ENCODE data around the gene KAZN.

Gene KAZN

DNA sequence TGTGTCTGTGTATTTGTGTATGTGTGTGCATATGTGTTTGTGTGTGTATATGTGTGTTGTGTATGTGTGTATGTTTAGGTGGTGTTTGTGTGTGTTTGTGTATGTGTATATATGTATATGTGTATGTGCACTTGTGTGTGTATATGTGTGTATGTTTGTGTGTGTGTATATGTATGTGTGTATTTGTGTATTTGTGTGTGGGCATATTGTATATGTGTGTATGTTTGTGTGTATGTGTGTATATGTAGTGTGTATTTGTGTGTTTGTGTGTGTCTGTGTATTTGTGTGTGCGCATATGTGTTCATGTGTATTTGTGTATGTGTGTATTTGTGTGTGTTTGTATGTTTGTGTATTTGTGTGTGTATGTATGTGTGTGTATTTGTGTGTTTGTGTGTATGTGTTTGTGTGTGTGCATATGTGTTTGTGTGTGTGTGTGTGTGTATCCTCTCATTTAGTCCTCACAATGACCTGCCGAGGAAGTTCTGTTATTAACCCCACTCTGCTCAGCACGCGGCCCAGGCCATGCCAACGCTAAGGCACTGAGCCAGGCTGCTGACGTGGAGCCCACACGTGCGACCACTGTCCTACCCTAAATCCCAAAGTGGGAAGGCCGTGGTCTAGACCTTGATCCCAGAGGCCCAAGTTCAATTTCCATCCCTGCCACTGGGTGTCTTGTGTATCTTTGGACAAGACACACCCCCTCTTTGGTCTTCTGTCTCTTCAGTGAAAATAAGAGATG is 511.8 kb downstream of the KAZN start:
- H3K4me3 ChIP-seq (replicated peaks; ENCODE audit: low read depth, low read length), result no peak overlapping the region
- DNase-seq (ENCODE audit: low read depth), result no peak
- TF ChIP-seq, protein P1, sequence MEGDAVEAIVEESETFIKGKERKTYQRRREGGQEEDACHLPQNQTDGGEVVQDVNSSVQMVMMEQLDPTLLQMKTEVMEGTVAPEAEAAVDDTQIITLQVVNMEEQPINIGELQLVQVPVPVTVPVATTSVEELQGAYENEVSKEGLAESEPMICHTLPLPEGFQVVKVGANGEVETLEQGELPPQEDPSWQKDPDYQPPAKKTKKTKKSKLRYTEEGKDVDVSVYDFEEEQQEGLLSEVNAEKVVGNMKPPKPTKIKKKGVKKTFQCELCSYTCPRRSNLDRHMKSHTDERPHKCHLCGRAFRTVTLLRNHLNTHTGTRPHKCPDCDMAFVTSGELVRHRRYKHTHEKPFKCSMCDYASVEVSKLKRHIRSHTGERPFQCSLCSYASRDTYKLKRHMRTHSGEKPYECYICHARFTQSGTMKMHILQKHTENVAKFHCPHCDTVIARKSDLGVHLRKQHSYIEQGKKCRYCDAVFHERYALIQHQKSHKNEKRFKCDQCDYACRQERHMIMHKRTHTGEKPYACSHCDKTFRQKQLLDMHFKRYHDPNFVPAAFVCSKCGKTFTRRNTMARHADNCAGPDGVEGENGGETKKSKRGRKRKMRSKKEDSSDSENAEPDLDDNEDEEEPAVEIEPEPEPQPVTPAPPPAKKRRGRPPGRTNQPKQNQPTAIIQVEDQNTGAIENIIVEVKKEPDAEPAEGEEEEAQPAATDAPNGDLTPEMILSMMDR (IDR thresholded peaks at IDR 0.05; ENCODE audit: low read length, missing control alignments), result no peak

- TF ChIP-seq, protein P1 (IDR thresholded peaks at IDR 0.05; ENCODE audit: low read length, missing control alignments), result no peak
Observed at GRCh38 chr1:15110867-15111230, 512.4 kb downstream of the KAZN start.

DNA sequence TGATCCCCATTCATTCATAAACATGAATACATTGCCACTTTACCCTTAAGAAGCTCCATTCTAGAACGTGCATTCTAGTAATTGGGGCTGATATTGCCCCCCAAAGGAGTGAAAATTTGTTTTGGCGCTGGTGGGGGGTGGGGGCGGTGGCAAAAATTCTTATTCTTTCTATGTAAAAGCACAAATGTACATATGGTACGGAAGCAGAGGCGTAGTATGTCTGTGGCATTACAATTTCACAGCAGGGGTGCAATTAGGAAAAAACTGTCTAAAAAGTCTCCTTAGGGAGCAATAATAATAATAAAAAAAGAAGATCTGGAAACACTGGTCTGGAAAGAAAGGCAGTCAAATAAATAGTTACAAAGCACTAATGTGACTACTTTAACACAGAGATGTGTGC is 514.7 kb downstream of the KAZN start:
- TF ChIP-seq, protein P1 (IDR thresholded peaks at IDR 0.05; ENCODE audit: low read length, missing control alignments), result no peak
- no peak for DNase-seq (ENCODE audit: low read depth)
- no peak overlapping the region for H3K4me3 ChIP-seq (replicated peaks; ENCODE audit: low read depth, low read length)

More at GRCh38 chr1:15110867-15111230, 512.4 kb downstream of the KAZN start:
- DNase-seq (ENCODE audit: low read depth), result no peak
- H3K4me3 ChIP-seq (replicated peaks; ENCODE audit: low read depth, low read length), result no peak overlapping the region

DNA sequence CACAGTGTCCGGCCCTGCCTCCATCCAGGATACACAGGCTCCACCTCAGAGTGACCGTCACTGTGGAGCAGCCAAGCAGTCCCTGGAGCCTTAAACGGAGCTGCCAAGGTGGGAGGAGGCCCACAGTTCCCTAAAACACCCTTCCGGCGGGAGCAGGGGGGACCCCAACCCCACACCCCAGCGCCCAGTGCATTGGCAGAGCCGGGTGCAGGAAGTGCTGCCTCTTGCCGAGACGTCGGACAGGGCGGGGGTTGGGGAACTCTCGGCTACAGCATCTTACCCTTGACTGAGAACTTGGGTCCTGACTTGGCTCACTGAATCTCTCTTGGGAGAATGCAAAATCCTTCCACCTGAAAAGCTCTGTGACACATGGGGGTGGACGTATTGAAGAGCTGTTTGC is 516.4 kb downstream of the KAZN start:
- TF ChIP-seq, protein P1 (IDR thresholded peaks at IDR 0.05; ENCODE audit: low read length, missing control alignments), result no peak
- no peak overlapping the region for H3K4me3 ChIP-seq (replicated peaks; ENCODE audit: low read depth, low read length)
- DNase-seq (ENCODE audit: low read depth), result no peak

- TF ChIP-seq, protein P1 (IDR thresholded peaks at IDR 0.05; ENCODE audit: low read length, missing control alignments), result no peak
- no peak overlapping the region for H3K4me3 ChIP-seq (replicated peaks; ENCODE audit: low read depth, low read length)
- DNase-seq (ENCODE audit: low read depth), result no peak
Observed at GRCh38 chr1:15115542-15116330, 517.3 kb downstream of the KAZN start.

DNA sequence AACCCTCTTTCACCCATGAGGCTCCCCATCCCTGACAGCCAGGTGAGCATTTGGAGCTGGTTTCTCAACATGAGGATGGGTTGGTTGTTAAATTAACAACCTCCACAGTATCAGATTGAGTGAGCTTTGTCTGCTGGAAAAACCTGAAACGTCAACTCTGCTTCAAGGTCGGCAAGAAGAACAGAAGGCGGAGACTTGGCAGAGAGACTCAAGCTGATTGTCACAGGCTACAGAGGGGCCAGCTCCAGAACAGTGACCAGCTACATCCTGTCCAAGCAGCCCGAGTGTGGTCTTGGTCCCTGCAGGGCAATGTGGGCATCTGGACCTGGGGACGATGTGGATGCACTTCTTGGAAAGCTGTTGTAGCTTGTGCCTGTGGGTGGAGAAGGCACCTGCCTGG is 518.5 kb downstream of the KAZN start:
- no peak overlapping the region for H3K4me3 ChIP-seq (replicated peaks; ENCODE audit: low read depth, low read length)
- TF ChIP-seq, protein P1 (IDR thresholded peaks at IDR 0.05; ENCODE audit: low read length, missing control alignments), result no peak
- DNase-seq (ENCODE audit: low read depth), result no peak

All from fibroblast of pulmonary artery (primary cell).